DOHH2 (cell line): ENCODE measurements around the gene SNX1.
A peak's percentile ranks its signal among the peaks of the same experiment; 100 is the strongest.

Source experiments
- EZH2phosphoT487 ChIP-seq: fragments of 200-600 bp; sonication (generic); IDR thresholded peaks from 2 replicates; pipeline ENCODE4 v1.6.1; 2017; ENCODE audit warnings: borderline replicate concordance, mild to moderate bottlenecking, antibody characterized with exemption, low read length, moderate library complexity, mixed read lengths
- TF ChIP-seq, protein P1 (sequence below): fragments of 200-600 bp; sonication (generic); IDR thresholded peaks from one replicate; pipeline ENCODE4 v1.5.1; 2014; ENCODE audit warnings: antibody characterized with exemption, mild to moderate bottlenecking, low read depth, low read length; ENCODE audit not compliant: poor library complexity, severe bottlenecking

DNA sequence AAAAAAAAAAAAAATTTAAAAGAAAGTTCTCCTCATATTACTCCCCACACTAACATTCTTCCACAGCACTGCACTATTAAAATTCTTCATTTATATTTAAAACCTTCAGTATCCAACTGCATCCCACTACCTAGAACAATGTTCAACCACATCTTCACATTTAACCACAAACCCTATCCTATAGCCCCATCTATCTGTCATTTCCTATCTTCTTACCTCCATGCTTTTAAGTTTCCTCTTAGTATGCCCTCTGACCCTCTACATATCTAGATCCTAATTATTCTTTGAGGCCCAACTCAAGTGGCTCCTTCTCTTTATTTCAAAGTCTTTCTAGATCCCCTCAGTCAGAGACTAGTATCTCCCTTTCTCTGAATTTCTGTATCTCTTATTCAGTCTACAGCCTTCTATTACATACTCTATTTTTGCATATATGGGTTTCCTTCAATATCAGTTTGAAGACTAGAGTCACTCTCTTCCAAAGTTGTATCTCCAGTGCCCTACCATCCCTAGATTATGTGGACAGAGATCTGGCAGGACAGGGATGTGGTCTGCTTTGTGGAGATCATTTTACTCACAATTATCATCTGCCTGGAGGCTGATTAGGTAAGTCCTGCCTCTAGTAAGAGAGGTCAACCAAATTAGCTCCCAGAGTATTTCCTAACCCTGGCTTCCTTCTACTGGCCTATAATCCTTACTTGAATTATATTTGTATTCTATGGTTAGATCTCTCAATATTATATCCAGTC lies 3.5 kb upstream of the SNX1 start:
- TF ChIP-seq, protein P1, sequence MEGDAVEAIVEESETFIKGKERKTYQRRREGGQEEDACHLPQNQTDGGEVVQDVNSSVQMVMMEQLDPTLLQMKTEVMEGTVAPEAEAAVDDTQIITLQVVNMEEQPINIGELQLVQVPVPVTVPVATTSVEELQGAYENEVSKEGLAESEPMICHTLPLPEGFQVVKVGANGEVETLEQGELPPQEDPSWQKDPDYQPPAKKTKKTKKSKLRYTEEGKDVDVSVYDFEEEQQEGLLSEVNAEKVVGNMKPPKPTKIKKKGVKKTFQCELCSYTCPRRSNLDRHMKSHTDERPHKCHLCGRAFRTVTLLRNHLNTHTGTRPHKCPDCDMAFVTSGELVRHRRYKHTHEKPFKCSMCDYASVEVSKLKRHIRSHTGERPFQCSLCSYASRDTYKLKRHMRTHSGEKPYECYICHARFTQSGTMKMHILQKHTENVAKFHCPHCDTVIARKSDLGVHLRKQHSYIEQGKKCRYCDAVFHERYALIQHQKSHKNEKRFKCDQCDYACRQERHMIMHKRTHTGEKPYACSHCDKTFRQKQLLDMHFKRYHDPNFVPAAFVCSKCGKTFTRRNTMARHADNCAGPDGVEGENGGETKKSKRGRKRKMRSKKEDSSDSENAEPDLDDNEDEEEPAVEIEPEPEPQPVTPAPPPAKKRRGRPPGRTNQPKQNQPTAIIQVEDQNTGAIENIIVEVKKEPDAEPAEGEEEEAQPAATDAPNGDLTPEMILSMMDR, result peak; percentile 34
- no peak for TF ChIP-seq EZH2phosphoT487
